Measurements from ENCODE around the gene TECR. TPM values are rescaled to one million over a fixed set of nuclear protein-coding genes. Genes with fewer than 3 reads are reported as not detected.

TECR gene
- total RNA-seq, 1 donor from 2014 or later = 20.0 TPM

- DNase-seq (ENCODE audit: low read depth) (no peak), FAIRE-seq (no peak)
- Histone ChIP-seq H3K4me3 (ENCODE audit: low read depth, low read length) (peak overlapping the region; percentile 45), H3K36me3 (ENCODE audit: control insufficient read depth, insufficient read depth, low read length) (no peaks in the 10 kb centered on the region), H3K27me3 (ENCODE audit: control insufficient read depth, insufficient read depth, low read length) (no peaks in the 10 kb centered on the region)
- no peak for TF ChIP-seq CTCF (IDR thresholded peaks at IDR 0.05; ENCODE audit: insufficient read depth, low read length, severe bottlenecking)
These were observed 758 bp upstream of the TECR start for GRCh38 chr19:14528419-14529253.

- no peak for TF ChIP-seq CTCF (IDR thresholded peaks at IDR 0.05; ENCODE audit: insufficient read depth, low read length, severe bottlenecking)
- Histone ChIP-seq H3K27me3 (ENCODE audit: control insufficient read depth, insufficient read depth, low read length) (no peaks in the 10 kb centered on the region), H3K36me3 (ENCODE audit: control insufficient read depth, insufficient read depth, low read length) (peaks cover 1% of the 10 kb centered on the region), H3K4me3 (ENCODE audit: low read depth, low read length) (peak overlapping the region; percentile 71)
- no peak for FAIRE-seq
- no peak for DNase-seq (ENCODE audit: low read depth)
These were observed 583 bp downstream of the TECR start for GRCh38 chr19:14530005-14530348.

GRCh38 chr19:14530506-14530905 is 1.1 kb downstream of the TECR start:
- Histone ChIP-seq H3K4me3 (ENCODE audit: low read depth, low read length) (peak overlapping the region; percentile 71), H3K27me3 (ENCODE audit: control insufficient read depth, insufficient read depth, low read length) (no peaks in the 10 kb centered on the region), H3K36me3 (ENCODE audit: control insufficient read depth, insufficient read depth, low read length) (peaks cover 1% of the 10 kb centered on the region)
- TF ChIP-seq CTCF (IDR thresholded peaks at IDR 0.05; ENCODE audit: insufficient read depth, low read length, severe bottlenecking) = no peak
- DNase-seq (ENCODE audit: low read depth) = no peak
- FAIRE-seq = no peak

GRCh38 chr19:14533450-14533849 is 4.1 kb downstream of the TECR start:
- Histone ChIP-seq H3K36me3 (ENCODE audit: control insufficient read depth, insufficient read depth, low read length) (peaks cover 1% of the 10 kb centered on the region), H3K27me3 (ENCODE audit: control insufficient read depth, insufficient read depth, low read length) (no peaks in the 10 kb centered on the region), H3K4me3 (ENCODE audit: low read depth, low read length) (no peak overlapping the region)
- FAIRE-seq (no peak), DNase-seq (ENCODE audit: low read depth) (no peak)
- no peak for TF ChIP-seq CTCF (IDR thresholded peaks at IDR 0.05; ENCODE audit: insufficient read depth, low read length, severe bottlenecking)

- no peak for TF ChIP-seq CTCF (IDR thresholded peaks at IDR 0.05; ENCODE audit: insufficient read depth, low read length, severe bottlenecking)
- DNase-seq (ENCODE audit: low read depth) (peak; percentile 89), FAIRE-seq (peak; percentile 62)
- H3K4me3 ChIP-seq (ENCODE audit: low read depth, low read length) = peak overlapping the region; percentile 35
- no peaks in the 10 kb centered on the region for H3K27me3 ChIP-seq (ENCODE audit: control insufficient read depth, insufficient read depth, low read length)
- peaks cover 4% of the 10 kb centered on the region for H3K36me3 ChIP-seq (ENCODE audit: control insufficient read depth, insufficient read depth, low read length)
These were observed 7.7 kb downstream of the TECR start for GRCh38 chr19:14536926-14537692.

Measured in bronchial epithelial cell (primary cell).